DND-41 (cell line): ENCODE measurements around the gene ARFIP2.

ENCODE experiments used
- EZH2 ChIP-seq: IDR thresholded peaks from 3 replicates; pipeline ENCODE4 v1.6.1; 2012; ENCODE audit warnings: borderline replicate concordance, low read depth, mild to moderate bottlenecking, moderate library complexity, low read length, inconsistent platforms; ENCODE audit not compliant: severe bottlenecking
- TF ChIP-seq, protein P1 (sequence below): IDR thresholded peaks from 2 replicates; pipeline ENCODE4 v1.5.1; 2012; ENCODE audit warnings: borderline replicate concordance, low read length, moderate library complexity, mild to moderate bottlenecking; ENCODE audit not compliant: poor library complexity, severe bottlenecking; ENCODE audit errors: extremely low read depth

DNA sequence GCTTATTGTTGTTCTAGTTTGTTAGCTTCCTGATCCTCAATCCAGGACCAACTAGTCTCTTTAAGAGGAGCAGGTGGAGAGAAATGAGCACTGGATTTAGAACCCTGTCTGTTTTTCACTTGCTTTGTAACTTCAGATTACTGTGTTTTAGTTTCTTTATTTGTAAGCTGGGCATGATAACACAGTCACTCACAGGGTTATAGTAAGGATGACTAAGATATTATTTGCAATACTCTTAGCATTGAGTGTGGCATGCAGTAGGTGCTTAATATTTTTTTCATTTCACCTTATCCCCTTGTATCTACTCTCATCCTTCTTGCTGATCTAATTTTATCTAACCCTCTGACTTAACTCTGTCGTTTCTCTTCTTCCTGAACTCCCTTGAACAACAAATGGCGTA, 49.7 kb upstream of the ARFIP2 start:
- TF ChIP-seq, protein P1, sequence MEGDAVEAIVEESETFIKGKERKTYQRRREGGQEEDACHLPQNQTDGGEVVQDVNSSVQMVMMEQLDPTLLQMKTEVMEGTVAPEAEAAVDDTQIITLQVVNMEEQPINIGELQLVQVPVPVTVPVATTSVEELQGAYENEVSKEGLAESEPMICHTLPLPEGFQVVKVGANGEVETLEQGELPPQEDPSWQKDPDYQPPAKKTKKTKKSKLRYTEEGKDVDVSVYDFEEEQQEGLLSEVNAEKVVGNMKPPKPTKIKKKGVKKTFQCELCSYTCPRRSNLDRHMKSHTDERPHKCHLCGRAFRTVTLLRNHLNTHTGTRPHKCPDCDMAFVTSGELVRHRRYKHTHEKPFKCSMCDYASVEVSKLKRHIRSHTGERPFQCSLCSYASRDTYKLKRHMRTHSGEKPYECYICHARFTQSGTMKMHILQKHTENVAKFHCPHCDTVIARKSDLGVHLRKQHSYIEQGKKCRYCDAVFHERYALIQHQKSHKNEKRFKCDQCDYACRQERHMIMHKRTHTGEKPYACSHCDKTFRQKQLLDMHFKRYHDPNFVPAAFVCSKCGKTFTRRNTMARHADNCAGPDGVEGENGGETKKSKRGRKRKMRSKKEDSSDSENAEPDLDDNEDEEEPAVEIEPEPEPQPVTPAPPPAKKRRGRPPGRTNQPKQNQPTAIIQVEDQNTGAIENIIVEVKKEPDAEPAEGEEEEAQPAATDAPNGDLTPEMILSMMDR = no peak
- no peak for TF ChIP-seq EZH2
